ENCODE measurements around the gene HPCAL1.
"Not testable (repeated sequence)": the region's sequence is repeated elsewhere in the genome, so short reads cannot be mapped to it uniquely, and the experiment has no call there.

HPCAL1 gene

GRCh38 chr2:10302479-10303180 lies at the start of gene HPCAL1:
HPCAL1 (plus strand) TSS chr2:10302904; CDS start chr2:10419758, 116,854 bp downstream.
- DNase-seq, result peak; percentile 79

DNA sequence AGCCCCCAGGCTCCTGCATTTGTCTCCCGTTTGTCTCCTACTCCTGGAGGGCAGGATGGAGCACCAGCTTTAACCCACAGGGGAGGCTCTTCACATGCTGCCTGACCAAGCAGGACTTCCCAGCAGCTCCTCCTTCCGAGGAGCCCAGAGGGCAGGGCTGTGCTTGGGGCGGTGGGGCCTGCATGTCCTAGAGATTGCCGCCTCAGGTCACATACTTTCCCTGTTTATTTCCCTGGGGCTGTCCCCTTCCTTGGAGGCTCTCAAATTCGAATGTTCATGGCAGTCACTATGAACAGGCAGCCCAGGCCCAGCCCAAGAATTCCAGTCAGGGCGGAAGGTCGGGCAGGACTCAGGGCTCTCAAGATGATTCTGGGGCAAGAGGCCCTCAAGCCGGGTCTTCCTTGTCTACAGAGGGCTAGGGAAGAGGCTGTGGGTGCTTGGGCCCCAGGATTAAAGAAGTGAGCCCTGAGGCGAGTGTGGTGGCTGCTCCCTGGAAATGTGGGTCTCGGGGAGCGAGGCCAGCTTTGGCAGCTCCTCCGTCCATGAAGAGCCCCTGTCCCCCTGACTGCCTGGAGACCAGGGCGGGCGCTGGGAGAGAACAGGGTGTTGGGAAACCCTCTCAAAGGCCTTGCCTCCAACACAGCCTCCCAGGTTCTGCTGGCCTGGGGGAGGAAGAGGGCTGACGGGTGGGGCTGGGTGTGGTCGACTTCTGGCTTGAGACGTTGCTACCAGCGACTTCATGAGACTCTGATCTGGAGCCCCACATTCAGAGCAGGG lies 48.9 kb upstream of the HPCAL1 start:
- DNase-seq, result no peak

- DNase-seq, result no peak
Measured at GRCh38 chr2:10254373-10255188, 48.1 kb upstream of the HPCAL1 start.

- no peak for DNase-seq
Measured at GRCh38 chr2:10255189-10256030, 47.3 kb upstream of the HPCAL1 start.

DNA sequence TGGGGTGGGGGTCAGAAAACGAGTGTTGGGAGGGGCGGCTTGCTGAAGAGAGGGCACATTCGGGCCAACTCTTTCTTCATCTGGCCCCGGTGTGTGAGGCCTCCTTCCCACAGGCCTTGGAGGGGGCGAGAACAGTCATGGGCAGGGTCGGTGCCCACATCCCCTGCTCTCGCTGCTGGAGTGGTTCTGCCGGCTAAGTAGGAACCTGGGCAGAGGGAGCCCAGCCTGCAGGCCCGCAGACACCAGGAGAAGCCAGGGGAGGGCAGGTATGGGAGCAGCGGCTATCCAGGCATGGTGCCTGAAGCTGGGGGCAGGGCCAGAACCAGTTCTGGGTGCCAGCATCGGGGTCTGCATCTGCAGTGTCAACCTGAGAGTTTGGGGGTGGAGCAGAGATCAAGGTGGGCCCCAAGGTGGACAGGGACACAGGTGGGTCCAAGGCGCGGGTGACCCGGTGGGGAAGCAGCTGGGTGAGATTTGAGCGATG lies 46.6 kb upstream of the HPCAL1 start:
- DNase-seq, result no peak

DNA sequence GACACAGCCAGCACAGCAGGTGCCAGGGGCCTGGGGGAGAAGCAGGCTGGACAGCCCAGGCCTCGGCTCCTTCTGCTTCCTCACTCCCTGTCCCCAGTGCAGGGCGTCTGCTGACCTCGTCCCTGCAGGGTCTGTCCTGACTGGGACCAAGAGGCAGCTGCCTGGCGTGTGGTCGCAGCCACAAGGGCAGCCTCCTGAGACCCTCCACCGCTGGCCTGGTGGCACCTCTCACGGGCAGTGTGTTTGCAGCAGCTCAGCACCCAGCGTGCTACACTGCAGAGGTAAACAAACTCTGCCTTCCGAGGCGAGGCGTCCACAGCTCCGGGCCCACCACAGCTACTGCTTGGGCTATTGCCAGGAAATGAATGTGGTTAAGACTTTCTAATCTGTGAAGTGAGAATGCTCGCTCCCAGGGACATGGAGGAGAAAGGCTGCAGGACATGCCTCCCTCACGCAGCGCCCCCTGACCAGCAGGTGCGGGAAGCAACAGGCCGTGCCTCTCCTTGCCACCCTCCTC lies 46.1 kb upstream of the HPCAL1 start:
- no peak for DNase-seq

DNA sequence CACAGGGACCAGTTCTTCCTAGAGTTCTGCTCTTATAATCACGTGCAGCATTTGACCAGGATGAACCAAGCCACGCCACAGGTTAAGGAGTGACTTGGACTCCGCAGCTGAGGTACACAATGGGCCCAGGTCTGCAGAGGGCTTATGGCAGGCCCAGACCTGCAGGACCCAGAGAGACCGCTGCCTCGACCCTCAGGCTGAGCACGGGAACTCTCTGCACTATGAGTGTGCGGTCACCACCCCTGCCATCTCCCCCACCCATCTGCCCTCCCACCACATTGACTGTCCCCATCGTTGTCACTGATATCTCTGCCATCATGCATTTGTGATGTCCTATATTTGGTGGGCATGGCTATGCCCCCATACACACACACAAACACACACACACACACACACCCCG lies 45.7 kb upstream of the HPCAL1 start:
- DNase-seq, result no peak

DNA sequence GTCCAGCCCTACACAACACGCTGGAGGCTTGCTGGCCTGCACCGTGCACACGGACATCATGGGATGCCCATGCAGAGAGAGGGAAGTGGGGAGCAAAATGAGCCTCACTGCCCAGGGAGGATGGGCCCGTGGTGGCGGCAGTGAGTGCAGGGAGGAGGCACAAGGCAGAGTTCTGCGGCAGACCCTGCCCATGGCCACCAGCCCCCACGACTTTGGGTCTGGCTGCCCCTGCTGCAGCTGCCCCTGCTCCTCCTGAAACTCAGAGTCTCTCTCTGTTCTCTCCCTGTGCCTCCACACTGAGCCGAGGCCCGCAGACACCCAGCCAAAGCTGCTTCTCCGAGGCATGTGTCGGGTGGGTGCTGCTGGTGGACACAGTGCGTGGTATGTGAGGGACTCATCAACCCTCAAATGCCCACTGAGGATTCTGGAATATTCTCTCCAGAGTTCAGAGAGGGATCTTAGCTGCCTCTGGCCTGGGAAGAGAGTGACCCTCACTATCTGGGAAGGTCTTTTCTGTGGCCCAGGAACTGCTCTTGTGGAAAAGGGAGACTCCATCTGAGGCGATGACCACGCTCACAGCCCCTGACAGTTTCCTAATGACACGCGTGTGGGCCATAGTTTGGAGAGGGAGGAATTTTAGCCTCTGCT lies 45.1 kb upstream of the HPCAL1 start:
- no peak for DNase-seq

DNA sequence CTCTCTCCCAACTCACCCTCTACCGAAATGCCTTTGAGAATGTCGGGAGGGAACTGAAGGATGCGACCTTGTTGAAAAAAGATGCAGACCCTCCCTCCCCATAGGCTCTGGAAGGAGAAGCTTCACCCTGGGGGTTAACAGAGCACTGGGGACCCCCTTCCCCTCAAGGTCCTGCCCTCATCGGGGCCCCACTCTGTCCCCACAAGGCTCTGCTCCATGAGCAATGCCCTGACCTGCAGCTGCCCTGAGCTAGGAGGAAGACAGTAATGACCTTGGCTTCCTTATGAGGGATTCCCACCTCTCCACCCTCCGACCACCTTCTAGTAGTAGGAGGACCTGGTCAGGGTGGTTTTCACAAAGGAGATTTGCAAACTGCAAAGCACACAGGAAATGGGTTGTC lies 44.4 kb upstream of the HPCAL1 start:
- no peak for DNase-seq

GRCh38 chr2:10258726-10259125 lies 44.0 kb upstream of the HPCAL1 start:
- DNase-seq, result no peak

DNA sequence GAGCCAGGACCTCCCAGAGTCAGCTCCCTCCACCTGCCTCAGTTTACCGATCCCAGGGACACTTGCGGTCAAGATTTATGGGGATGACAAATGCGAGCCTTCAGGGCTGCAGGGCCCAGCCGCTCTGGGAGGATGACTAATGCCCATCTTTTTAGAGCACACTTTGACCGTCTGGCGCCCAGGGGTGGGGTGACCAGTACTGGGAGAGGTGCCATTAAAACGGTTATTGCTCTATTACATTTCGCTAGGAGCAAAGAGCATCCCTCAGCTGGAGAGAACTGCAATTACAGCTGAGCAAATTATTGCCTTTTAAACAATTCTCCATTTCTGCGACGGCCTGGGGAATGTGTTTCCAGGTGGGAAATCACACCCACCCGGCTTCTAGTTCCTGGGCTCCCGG lies 42.6 kb upstream of the HPCAL1 start:
- DNase-seq, result no peak

DNA sequence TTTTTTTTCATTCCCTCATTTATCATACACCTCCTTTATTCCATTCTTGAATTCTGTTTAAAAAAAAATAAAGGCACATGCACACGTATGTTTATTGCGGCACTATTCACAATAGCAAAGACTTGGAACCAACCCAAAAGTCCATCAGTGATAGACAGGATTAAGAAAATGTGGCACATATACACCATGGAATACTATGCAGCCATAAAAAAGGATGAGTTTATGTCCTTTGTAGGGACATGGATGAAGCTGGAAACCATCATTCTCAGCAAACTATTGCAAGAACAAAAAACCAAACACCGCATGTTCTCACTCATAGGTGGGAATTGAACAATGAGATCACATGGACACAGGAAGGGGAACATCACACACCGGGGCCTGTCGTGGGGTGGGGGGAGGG lies 39.2 kb upstream of the HPCAL1 start:
- not testable (repeated sequence) for DNase-seq

GRCh38 chr2:10264506-10265328 lies 38.0 kb upstream of the HPCAL1 start:
- no peak for DNase-seq

- DNase-seq, result no peak
Measured at GRCh38 chr2:10265329-10266132, 37.2 kb upstream of the HPCAL1 start.

DNA sequence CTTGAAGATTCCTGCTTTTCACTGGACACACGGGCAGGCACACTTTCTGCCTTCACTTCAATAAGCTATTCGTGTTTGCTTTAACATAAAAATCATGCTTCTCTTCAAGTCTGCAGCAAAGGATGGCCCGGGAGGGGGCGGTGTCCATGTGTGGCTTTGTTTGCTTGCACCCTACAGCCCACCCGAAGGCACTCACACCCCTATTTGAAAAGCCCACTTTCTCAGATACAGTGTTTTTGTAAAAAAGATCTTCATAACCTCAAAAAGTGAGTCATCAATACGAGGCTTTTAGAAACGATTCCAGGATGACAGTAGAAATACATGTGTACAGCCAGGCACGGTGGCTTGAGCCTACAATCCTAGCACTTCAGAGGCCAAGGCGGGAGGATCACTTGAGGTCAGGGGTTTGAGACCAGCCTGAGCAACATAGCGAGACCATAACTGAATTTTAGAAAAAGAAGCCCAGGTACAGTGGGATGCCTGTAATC lies 36.5 kb upstream of the HPCAL1 start:
- no peak for DNase-seq

- DNase-seq, result no peak
Measured at GRCh38 chr2:10267036-10267435, 35.7 kb upstream of the HPCAL1 start.

- no peak for DNase-seq
Measured at GRCh38 chr2:10267551-10268465, 34.9 kb upstream of the HPCAL1 start.

DNA sequence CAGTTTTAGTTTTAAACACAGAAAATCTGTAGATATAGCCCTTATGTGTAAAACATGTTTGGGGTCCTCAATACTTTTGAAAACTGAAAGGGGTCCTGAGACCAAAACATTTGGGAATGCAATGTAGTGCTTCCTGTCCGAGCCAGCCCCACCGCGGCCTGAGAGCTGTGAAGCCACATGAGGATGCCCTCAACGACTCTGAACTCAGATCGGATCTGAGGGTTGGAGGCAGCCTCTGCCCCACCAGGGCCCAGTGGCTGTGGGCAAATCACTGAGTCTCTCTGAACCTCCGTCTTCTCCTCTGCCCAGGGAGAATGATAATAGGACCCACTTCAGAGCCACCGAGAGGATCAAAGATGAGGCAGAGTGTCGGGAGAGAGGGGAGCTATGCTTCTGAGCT lies 33.4 kb upstream of the HPCAL1 start:
- no peak for DNase-seq

Measured in GF-D8 (cell line).